Measurements from ENCODE around the gene ZNF845.

- peak; percentile 50; the same call in 1 of the 2 replicates for TF ChIP-seq CTCF (conservative IDR thresholded peaks at IDR 0.05; ENCODE audit: low read depth, low read length)
- no peak for TF ChIP-seq EZH2 (IDR thresholded peaks at IDR 0.05; ENCODE audit: low read length, unreplicated experiment)
- TF ChIP-seq EZH2phosphoT487 (IDR thresholded peaks at IDR 0.05; ENCODE audit: borderline replicate concordance, low read length), result no peak
These were observed 31.8 kb downstream of the ZNF845 start, which contains the start of gene ZNF525 for GRCh38 chr19:53365134-53365898.
